GM18909 (cell line): ENCODE results near the gene FUBP1.
"Not testable (repeated sequence)": the region's sequence is repeated elsewhere in the genome, so short reads cannot be mapped to it uniquely, and the experiment has no call there.

Source experiments
- ATAC-seq: cut with Tn5 transposase; IDR thresholded peaks from one replicate; pipeline ENCODE4 v1.9.1; 2021; ENCODE audit warnings: mild to moderate bottlenecking; ENCODE audit not compliant: unreplicated experiment, poor library complexity

The FUBP1 gene

GRCh38 chr1:77990629-77991204, 11.8 kb upstream of the FUBP1 start:
- no peak for ATAC-seq

- no peak for ATAC-seq
These were observed 10.9 kb upstream of the FUBP1 start for GRCh38 chr1:77989744-77990143.

DNA sequence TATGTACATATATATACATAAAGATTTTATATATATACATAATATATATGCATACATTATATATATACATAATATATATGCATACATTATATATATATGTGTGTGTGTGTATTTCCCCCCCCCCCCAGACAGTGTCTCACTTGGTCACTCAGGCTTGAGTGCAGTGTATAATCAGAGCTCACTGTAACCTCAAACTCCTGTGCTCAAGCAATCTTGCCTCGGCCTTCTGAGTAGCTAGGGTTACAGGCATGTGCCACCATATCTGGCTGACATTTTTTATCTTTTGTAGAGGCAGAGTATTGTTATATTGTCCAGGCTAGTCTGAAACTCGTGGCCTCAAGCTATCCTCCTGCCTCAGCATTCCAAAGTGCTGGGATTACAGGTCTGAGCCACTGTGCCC, 9.0 kb upstream of the FUBP1 start:
- ATAC-seq = no peak

GRCh38 chr1:77986810-77987209, 7.9 kb upstream of the FUBP1 start:
- no peak for ATAC-seq

DNA sequence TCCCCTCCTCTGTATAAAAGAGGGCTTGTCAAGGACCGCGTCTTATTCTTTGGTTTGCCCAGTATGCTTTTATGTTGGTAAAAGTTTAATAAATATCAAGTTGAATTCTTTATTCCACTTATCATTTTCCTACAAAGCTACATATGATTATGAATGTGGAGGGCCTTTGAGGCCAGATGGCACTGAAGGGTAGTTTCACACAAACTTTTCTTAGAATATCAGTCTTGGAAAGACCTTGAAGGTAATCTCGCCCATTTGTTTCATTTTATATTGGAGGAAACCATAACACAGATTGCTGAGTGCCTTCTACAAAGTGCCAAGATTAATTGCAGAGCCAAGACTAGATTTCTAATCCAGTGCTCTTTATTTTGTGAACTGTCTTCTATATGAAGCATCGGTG, 5.8 kb upstream of the FUBP1 start:
- no peak for ATAC-seq

DNA sequence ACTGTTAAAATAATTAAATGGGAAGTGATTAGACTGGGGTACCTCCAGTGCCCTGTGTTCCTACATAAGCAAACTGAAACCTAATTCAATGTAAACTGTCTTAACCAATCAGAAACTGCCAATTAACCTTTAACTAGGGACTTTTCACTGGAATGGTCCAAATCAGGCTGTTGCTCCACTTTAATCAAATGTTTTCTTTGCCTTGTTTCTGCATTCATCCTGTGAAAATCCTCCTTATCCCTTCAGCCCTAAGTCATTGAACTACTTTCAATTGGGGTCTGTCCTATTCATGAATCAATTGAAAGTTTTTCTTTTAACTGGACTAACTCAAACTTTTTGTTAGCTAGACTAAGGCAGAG, 5.1 kb upstream of the FUBP1 start:
- no peak for ATAC-seq

- not testable (repeated sequence) for ATAC-seq
These were observed 4.6 kb upstream of the FUBP1 start for GRCh38 chr1:77983352-77983996.

- ATAC-seq = peak; percentile 73
These were observed 441 bp downstream of the FUBP1 start for GRCh38 chr1:77978293-77978968.

- ATAC-seq = no peak
These were observed 931 bp downstream of the FUBP1 start for GRCh38 chr1:77977989-77978292.

GRCh38 chr1:77976433-77977076, 2.3 kb downstream of the FUBP1 start:
- no peak for ATAC-seq

DNA sequence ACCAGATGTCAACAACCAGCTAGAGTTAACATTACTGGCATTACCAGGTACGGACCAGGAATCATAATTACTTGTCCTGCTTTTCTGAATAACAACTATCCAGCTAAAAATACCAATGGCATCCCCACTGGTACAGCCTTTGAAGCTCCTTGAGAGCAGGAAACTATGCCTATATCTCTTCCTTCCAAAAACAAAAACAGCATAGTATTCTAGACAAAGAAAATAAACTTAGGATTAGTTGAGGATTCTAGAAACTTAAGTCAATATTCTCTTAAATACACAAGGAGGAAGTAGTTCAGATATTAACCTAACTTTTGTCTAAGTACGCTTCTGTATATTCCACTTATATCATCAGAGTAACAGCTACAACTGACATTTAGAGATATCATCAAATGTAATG, 3.0 kb downstream of the FUBP1 start:
- no peak for ATAC-seq

GRCh38 chr1:77975386-77975785, 3.5 kb downstream of the FUBP1 start:
- no peak for ATAC-seq

DNA sequence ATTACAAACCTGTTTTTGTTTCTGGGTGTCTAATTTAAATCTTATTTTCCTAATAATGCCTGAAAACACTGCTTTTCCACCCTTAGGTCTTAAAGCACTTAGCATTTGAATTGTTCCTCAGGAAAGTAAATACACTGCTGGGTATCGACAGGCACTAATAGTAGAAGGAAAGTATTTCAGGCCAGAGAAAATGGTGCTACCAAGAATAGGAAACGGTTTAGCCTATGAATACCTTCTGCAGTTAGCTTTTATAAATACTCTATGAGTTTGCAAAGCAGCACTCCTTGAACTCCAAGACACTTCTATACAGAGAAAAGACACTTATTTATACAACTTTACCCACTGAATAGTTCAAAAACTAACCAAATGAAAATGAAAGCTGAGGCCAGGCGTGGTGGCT, 6.8 kb downstream of the FUBP1 start:
- no peak for ATAC-seq

DNA sequence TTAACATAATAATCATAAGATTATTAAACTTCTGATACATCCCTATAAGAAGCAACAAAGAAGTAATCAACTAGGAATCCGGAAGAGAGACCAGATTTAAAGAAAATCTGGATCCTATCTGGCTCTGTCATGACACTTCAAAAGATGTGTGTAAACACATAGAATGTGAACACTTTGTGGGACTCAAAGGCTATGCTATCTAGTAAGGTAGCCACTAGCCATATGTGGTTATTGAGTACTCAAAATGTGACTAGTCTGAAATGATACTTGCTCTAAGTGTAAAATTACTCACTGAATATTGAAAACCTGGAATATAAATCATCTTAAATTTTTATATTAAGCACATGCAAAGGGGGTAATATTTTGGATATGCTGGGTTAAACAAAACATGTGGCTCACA, 8.7 kb downstream of the FUBP1 start:
- no peak for ATAC-seq

GRCh38 chr1:77966291-77966690, 12.6 kb downstream of the FUBP1 start:
- no peak for ATAC-seq

GRCh38 chr1:77961392-77961791, 17.5 kb downstream of the FUBP1 start:
- ATAC-seq = no peak

DNA sequence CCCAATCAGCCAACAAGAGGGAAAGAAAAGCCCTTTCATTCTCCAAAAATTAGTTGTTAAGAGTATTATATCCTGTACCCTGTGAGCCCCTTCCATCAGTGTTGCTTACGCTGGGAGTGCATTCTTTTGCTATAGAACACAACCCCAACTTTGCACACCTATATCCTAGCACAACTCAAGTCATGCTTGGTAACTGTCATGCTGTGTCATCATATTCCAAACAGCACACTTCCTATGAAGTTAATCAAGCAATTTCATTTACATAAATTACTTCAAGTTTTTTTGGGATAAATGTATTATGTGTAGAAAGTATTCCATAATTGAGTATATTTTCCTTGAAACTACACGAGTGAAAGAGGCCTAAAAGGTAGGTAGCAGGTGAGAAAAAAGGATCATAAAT, 20.0 kb downstream of the FUBP1 start:
- no peak for ATAC-seq

GRCh38 chr1:77958391-77958790, 20.5 kb downstream of the FUBP1 start:
- ATAC-seq = no peak

DNA sequence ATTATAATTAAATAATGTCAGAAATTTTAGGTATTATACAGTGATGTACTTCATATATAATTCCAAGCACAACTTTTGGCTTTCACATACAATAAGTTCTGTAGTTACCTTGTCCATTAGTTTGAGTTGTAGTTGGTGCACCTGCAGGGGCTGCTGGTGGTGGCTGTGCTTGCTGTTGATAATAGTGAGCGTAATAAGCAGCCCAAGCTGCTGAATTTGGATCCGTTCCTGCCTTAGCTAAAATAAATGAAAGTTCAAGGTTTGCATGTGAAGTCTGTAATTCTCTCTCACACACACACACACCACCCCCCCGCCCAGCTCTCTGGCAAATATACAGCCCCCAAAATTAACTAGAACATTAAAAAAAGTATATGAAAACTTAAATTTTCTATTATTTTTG, 22.4 kb downstream of the FUBP1 start:
- ATAC-seq = no peak

DNA sequence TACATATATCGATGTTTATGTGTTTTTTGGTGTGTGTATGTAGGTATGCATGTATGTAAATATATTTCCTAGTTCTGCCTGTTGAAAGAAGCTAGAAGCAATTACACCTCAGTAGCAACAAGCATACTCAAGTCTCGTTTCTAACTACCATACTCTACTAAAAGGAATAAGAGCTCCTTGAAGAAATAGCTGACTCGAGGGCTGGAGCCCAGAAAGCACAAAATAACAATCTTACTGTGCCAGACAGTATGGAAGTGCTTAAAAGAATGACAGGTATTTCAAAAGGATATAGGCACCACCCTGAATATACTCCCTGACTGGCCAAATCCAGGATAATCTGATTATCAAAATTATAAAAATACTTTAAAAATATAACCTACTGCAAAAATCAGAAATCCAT, 23.2 kb downstream of the FUBP1 start:
- ATAC-seq = no peak

DNA sequence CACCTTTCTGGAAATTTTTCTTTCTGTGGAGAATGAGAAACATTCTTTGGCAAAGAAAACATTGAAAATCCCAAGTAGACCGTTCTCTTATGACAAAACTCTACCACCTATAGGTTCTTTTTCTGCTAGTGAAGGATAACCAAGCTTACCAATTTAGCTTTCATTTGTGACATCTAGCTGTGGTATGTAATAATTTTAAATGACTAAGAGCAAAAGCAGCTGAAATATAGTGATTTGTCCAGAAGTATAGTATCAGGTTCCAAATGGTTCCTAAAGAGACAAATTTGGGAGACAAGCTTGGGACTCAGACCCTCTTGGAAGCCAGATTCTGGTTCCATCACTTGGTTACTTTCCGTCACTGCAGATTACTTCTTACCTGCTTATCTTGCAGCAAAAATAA, 24.4 kb downstream of the FUBP1 start:
- no peak for ATAC-seq

- ATAC-seq = no peak
These were observed 25.0 kb downstream of the FUBP1 start for GRCh38 chr1:77953907-77954306.
